ENCODE measurements around the gene CASP5.

DNA sequence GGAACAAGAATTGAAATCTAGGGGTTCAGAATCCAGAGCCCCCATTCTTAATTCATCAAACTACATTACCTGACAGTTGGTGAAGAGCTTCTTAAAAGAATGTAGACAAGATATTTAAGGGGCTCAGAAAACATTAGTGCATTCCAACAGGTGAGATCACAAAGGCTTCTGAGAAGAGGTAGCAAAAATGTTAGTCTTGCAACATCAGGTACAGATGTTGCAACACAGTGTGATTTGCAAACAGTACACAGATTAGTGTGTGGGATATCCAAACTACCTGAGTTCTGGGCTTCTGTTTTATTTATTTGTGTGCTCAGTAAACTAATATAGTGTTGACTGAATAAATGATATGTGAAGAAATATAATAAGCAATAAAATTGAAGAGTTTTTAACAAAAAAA, 66.4 kb downstream of the CASP5 start:
- TF ChIP-seq POLR2A (IDR thresholded peaks at IDR 0.05; ENCODE audit: low read depth, low read length): no peak
- no peak for TF ChIP-seq POLR2AphosphoS5 (IDR thresholded peaks at IDR 0.05; ENCODE audit: low read depth, low read length)

Data from GM12892 (cell line).